Activated T-cell treated with anti-CD3 and anti-CD28 coated beads for 1 hour (primary cell): ENCODE results near the gene HBS1L.

Source experiments
- DNase-seq: peaks from one replicate; pipeline ENCODE4 v3.0.0-alpha.2; 2020; ENCODE audit warnings: low read depth

The HBS1L gene

DNA sequence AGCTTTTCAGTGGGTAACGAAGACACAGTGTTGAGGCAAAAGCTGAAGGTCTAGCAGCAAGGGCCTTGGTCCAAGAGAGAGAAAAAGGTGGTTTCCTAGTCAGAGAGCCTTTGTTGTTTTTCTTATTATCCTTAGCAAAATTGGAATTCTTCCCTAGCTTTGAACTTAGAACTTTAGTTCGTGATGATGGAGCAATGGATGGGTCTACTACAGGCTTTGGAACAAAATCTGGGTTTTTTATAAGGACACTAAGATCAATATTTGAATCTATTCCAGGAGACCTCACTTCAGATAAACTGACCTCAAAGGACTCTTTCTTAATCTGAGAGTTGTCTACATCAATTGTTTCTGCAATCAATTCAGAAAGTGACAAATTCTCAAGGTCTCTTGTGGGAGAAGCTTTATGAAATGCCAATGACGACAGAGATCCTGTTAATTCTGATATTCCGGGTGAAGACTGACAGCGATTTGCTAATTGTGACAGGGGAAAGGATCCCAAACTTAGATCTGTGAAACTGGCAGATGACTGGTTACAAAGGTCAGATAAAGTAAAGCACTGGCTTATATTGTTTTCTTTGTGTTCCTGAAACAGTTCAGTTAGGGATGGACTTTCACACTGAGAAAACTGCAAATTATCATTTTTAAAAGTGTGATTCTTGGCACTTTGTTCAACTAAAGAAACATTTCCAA, 17.7 kb downstream of the HBS1L start:
- no peak for DNase-seq

DNA sequence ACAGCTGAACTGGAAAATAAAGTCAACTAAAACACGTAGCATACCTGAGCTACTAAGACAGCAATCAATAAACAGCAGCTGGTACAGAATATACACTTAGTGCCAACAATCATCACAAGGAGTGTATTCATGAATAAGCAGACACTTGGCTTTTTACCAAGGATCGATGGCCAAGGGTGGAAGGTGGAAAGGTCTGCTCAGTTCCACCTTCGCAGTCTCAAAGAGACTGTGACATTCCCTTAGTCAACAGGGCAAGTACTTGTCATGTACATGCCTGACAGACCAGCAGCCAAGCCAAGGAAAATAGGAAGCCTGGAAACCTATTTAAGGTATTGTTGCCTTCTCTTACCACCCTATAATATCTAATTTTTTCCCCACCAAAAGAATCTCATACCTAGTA, 21.4 kb downstream of the HBS1L start:
- DNase-seq = no peak

DNA sequence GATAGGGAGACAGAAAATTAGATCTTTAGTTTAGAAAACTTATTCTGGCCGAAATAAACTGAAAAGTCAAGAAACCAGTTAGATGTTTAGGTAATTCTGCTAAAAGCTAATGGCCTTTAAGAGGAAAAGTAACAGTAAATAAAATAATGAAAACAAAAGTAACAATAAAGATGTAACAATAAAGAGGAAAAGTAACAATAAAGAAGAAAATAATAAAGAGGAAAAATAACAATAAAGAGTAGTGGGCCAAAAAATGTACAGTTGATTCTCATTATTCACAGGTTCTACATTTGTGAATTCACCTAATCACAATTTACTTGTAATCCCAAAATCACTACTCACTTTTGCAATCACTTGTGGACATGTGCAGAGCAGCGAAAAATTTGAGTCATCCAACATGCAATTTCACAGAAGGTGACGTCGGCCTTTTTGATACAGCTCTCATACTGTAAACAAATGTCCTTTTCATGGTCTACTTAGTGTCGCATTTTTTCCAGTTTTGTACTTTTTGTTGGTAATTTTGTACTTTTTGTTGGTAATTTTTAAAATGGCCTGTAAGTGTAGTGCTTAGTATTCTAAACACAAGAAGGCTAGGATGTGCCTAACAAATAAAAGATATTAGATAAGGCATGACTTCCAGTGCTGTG, 24.0 kb downstream of the HBS1L start:
- no peak for DNase-seq

GRCh38 chr6:135030056-135030473, 24.6 kb downstream of the HBS1L start:
- DNase-seq = no peak

- DNase-seq = no peak
Measured at GRCh38 chr6:135025775-135026174, 28.8 kb downstream of the HBS1L start.

DNA sequence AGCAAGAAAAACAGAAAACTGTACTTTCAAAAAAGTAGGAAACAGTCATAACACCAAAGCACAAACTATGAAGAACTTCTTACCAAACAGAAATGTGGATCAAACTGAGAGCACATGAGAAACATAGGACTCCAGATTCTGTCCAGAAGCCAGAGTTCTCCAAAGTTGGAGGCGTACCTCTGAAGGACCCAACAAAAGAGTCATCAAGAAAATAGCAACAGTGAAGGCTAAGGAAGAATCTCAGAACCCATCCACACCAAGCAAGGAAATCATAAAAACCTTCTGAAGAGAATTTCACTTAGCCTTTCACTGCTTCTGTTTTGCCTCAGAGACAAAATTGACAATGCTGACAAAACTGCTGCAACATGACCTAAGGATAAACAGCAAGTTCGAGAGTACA, 29.4 kb downstream of the HBS1L start:
- no peak for DNase-seq

DNA sequence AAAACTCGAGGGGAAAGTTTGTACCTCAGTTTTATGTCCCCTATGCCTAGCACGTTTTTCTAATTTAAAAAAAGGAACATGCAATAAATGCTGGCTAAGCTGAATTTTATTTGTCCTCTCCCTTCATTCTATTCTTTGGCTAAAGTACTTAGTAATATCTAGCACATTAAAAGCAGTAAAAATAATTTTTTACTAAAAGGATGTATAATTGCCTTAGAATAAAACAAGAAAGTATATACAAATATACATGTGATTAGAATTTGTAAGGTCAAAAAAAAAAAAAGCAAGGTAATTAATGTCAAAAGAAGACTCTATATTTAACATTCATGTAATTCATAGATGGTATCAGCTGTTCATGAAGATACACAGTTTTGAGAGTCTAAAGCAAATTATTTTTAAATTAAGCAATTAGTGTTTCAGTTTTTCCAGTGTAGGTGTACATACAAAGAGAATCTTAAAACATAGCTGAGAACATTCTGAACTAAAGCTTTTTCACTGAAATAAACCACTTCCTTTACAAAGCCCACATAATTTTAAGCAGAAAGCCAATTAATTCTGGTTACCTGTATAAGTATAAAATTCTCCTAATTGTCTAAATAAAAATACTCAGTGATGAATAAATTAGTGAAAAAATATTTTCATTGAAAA, 32.4 kb downstream of the HBS1L start:
- no peak for DNase-seq

DNA sequence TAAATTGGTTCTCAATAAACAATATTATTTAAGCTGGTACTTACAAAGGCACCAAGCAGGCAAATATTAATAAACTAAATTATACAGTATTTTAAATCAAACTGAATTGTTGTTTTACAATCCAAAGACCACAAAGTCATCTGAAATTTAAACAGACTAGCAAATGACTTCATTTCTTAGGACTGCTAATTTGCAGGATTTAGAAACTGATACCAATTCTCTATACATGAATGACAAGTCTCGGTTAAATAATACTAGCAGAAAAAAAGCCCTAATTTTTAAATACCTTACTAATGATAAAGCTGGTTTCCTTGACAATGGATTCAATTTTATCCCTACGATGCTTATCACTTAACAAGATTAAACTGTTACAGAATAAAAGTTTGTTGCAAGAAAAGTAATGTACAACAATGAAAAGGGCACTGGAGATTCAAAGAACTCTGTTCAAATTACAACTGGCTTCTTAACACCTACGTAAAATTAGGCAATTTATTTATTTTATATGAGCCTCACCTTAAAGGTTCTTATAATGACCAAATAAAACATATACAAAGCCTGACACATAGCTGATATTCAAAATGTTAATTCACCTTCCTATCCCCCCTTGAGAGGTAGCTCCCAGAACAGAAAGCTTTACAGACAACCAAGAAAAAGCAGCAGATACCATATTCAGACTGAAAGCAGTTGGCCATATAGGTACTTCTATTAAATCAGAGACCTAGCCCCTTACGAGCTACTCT, 33.1 kb downstream of the HBS1L start:
- DNase-seq = no peak

GRCh38 chr6:135018941-135019340, 35.7 kb downstream of the HBS1L start:
- DNase-seq = no peak

- DNase-seq = no peak
Measured at GRCh38 chr6:135018052-135018451, 36.6 kb downstream of the HBS1L start.

DNA sequence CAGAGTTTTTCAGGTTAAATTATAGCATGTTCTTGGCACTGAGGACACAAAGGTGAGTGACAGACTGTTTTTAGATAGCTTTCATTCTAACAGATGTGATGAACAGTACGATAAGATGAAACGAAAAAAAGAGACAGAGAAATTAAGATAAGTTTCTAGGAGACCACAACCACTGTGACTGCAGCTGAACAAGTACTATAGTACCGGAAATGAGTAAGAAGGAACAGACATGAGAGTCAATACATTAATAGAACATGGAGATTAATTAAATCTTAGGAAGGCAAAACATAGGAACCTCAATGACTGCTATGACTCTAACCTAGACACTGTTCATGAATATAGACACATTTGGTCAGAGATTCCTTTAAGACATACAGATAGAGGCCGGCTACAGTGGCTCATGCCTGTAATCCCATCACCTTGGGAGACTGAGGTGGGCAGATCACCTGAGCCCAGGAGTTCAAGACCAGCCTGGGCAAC, 40.2 kb downstream of the HBS1L start:
- DNase-seq = no peak

- DNase-seq = no peak
Measured at GRCh38 chr6:135013211-135013610, 41.4 kb downstream of the HBS1L start.

GRCh38 chr6:135012764-135013163, 41.9 kb downstream of the HBS1L start:
- no peak for DNase-seq

DNA sequence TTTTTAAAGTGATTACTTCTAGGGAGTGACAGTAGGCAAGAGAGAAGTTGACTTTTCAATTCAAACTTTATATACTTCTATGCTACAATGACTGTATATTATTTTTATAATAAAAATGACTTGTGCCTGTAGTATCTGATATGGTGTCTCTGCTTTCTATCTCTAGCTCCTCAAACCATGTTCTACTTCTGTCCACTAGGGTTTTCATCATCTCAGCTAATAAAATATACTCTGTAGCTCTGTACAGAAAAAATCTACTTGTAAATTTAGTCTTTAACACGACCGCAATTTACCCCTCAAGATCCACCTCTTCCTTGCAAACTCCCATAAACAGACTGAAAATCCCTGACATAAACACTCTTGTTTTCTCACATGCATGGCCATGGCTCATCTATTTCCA, 42.3 kb downstream of the HBS1L start:
- DNase-seq = no peak

DNA sequence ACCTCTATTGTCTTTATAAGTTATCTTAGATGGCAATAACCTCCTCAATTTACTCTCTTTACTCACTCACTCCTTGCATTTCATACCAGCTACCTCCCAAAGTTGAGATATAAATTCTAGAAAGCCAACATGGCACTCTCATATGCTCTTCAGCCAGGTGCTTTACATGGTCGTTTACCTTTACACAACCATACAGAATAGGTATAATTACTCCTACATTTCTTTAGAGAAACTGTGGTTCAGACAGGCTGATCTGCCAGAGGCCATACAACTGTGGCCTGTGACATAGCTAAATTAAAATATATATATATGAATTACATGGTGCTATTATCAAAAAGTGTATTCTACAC, 45.7 kb downstream of the HBS1L start:
- no peak for DNase-seq

- no peak for DNase-seq
Measured at GRCh38 chr6:135008072-135008940, 46.3 kb downstream of the HBS1L start.

DNA sequence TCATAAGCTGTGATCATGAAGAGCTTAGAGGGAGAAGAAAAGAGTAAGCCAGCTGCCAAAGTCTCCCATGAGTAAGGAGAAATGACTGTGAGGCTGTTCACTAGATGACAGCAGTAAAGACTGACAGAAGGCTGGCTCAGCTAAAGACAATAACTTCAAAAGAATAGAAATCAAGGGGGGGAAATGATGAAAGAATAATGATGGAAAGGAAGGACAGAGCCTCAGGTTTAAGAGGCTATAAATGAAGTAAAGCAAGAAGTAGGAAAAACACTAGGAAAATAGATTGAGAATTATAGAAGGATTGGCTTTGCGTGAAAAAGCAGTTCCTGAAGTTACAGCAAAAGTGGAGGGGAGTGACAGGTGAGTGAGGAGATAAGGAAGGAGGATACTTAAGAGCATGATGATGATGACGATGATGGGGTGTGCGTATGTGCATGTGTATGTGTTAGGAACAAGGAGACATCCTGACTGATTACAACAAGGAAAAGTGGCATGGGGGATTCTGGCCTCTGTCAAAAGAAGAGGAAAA, 48.2 kb downstream of the HBS1L start:
- DNase-seq = no peak

DNA sequence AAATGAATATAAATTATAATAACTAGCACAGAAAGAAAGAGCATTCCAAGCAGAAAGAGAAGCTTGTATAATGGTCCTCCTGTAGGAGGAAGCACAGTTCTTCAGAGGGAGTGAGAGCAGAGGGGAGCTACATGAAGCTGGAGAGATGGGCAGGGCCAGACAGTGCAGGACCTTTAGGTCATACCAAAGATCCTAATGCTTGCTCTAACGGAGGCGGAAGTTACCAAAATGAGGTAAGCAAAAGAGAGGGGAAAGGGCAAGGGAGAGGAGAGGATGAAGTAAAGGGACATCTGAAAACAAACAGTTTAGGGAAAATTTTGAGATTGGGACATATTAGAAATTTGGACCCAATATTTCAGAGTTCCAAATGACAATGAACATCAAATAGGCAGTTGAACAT, 50.2 kb downstream of the HBS1L start:
- DNase-seq = no peak

- DNase-seq = no peak
Measured at GRCh38 chr6:135002974-135003703, 51.5 kb downstream of the HBS1L start.

DNA sequence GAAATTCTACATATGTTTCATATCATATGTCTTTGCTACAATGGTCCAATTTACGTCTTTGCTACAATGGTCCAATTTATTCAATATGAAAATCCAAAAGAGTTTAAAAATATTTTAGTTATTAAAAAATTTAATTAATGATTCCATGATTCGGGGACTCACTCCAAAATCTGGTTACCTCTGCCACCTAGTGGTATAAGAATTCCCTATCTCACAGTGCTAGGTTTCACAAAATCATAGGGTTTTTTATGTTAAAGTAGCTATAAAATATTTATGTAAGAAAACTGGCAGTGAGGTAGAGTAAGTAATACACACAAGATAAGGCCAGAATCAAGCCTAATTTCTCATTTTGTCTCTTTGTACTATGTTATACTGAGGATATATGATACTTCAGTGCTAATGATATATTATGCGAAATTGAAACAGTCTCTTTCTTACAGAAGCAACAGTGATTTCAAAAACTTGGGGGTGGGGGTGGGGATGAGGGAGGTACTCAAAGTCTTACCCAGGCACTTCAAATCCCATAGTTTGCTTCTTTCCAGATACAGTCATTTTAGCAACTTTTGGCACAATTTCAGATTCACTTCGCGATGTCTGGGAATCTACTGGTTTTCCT, 52.3 kb downstream of the HBS1L start:
- no peak for DNase-seq
